Iris pigment epithelial cell (primary cell): Measurements from ENCODE around the gene PPFIA4.

Experiments used
- DNase-seq: peaks from one replicate; pipeline ENCODE4 v3.0.0-alpha.2; 2011; ENCODE audit warnings: low read depth

Gene PPFIA4

DNA sequence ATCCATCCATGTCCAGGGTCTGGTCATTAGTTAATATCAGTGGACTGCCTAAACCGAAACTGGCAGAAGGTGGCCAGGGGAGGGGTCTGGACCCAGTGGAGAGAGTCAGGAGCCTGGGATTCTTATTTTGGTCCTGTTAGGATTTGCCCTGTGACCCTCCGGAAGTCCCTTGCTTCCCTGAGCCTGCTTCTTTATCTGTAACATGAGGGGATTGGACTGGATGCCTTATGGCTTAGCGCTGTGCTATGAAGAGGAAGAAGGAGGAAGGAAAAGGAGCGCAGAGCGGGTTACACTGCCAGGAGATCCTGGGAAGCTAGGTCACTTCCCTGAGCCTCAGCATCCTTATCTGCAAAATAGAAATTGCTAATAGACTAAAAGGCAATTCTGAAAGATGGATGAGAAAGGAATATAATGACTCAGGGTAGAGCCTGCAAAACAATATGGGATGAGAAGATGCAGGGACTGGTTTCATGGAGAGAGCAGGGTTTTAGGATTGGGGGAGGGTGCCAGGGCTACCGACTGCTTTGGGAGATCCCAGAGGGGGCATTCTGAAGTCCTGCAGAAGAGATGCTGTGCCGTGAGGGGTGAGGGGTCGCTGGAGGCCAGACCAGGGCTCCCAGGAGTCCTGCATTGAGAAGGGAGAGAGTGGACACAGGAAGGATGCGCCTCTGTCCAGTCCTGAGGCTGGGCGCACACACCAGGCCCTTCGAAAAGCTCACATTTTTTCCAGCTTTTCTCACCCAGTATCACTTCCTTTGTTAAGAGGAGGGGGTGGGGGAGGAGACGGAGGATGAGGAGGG is 100.8 kb downstream of the PPFIA4 start:
- DNase-seq: peak; percentile 19

DNA sequence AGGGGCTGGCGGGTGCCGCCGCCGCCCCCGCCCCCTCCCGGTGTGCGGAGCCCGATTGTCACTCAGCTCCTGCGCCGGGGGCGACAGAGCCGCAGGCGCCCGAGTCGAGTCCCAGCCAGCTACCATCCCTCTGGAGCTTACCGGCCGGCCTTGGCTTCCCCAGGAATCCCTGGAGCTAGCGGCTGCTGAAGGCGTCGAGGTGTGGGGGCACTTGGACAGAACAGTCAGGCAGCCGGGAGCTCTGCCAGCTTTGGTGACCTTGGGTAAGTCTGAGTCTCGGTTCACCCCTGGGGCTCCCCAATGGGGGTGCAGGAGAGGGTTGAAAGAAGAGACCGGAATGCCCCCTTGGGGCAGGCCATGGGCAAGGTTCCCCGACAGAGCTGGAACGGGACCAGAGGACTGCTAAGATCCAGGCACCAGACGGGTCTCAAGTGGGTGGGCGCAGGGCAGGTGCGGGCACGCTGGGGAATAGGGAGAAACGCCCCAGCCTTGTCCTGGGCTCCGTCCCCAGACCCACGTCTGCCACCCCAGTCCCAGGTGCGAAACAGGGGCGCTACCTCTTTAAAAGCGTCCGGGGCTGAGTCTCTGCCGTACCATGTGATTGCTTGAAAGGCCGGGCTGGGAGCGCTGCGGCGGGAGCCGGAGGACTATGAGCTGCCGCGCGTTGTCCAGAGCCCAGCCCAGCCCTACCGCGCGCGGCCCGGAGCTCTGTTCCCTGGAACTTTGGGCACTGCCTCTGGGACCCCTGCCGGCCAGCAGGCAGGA is 101.6 kb downstream of the PPFIA4 start, which contains the start of gene ADORA1:
TSS of gene ADORA1 (plus strand) at position 61 of the 765 bp plus-strand sequence. CDS start 1,116 bp downstream, outside the sequence.
- DNase-seq: peak; percentile 73

DNA sequence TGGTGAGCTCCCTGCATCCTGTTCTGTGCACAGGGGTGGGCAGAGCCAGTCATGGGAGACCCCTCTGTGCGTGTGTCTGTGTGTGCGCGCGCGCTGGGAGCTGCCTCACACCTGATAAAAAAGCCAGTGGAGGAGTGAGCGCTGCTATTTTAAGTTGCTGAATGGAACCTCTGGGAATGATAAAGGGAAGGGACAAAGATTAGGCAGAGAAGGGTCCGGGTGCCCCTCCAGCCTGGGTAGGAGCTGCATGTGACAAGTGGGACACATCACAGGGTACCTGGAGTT is 102.1 kb downstream of the PPFIA4 start:
- DNase-seq: no peak
